ENCODE measurements around the gene POU2AF3. TPM values are rescaled to one million over a fixed set of nuclear protein-coding genes. Genes with fewer than 3 reads are reported as not detected.

The POU2AF3 gene
- polyA plus RNA-seq, 1 of the 3 experiments (the other 2 are of a cell fraction) = 0.07 TPM

- TF ChIP-seq ELF1 (IDR thresholded peaks at IDR 0.05) = no peak
- TF ChIP-seq GATA2 (CRISPR knock-in tag; IDR thresholded peaks at IDR 0.05) = no peak
Observed at GRCh38 chr11:111302298-111302697, 4.0 kb downstream of the POU2AF3 start (continued).

GRCh38 chr11:111303461-111303860 lies 5.1 kb downstream of the POU2AF3 start:
- Histone ChIP-seq H3K27me3 (ENCODE audit: insufficient read depth) (peaks cover 40% of the 10 kb centered on the region; the same call in 1 of the 2 replicates), H3K9ac (no peak overlapping the region), H3F3A (replicated peaks; ENCODE audit: insufficient read depth) (no peaks in the 10 kb centered on the region), H3K9me2 (no peaks in the 10 kb centered on the region), H3K4me1 (ENCODE audit: control insufficient read depth in 1 of 2, insufficient read depth in 2 of 2, low read depth in 1 of 2, low read length in 1 of 2) (peaks cover 5 to 9% of the 10 kb centered on the region in 2 experiments; a peak in 2 of 4 replicates), H2AFZ (ENCODE audit: low read depth) (no peak overlapping the region), H3K79me2 (ENCODE audit: insufficient read depth) (no peaks in the 10 kb centered on the region), H3K9me3 (no peaks in the 10 kb centered on the region), H3K27ac (ENCODE audit: low read depth in 2 of 2, low read length in 1 of 2) (no peak overlapping the region), H4K20me1 (ENCODE audit: insufficient read depth) (no peaks in the 10 kb centered on the region), H3K4me3 (ENCODE audit: low read depth in 2 of 2, low read length in 1 of 2) (no peak overlapping the region), H3K4me2 (no peak overlapping the region), H3K36me3 (replicated peaks in 1 of 2; ENCODE audit: control insufficient read depth in 1 of 2, insufficient read depth in 2 of 2, low read length in 1 of 2) (no peaks in the 10 kb centered on the region)
- 18% methylated on average over 4 of the region's 4 CpGs for WGBS (ENCODE audit: low lambda C conversion rate)
- no peak for DNase-seq
- CTCF ChIA-PET = interaction anchor here (1.1 to 7.0 kb wide), 2 partner anchors 20 to 143 kb away, joined by 3 to 56 read pairs; no protein-coding TSS in a partner anchor
- POLR2A ChIA-PET = no interaction called here
- TF ChIP-seq PBX3 (IDR thresholded peaks at IDR 0.05) (no peak), NRF1 (IDR thresholded peaks at IDR 0.05; ENCODE audit: low read depth, low read length) (no peak), TCF12 (IDR thresholded peaks at IDR 0.05) (no peak), CTCF (IDR thresholded peaks at IDR 0.05) (no peak), CHD2 (IDR thresholded peaks at IDR 0.05; ENCODE audit: low read length, partially characterized antibody) (no peak), TAF1 (IDR thresholded peaks at IDR 0.05; ENCODE audit: borderline replicate concordance, low read depth, low read length) (no peak), JUND (IDR thresholded peaks at IDR 0.05) (no peak), GATA2 (CRISPR knock-in tag; IDR thresholded peaks at IDR 0.05) (no peak), REST (IDR thresholded peaks at IDR 0.05; ENCODE audit: low read depth, low read length) (no peak), FOXM1 (IDR thresholded peaks at IDR 0.05; ENCODE audit: low read depth) (no peak), EP300 (IDR thresholded peaks at IDR 0.05; ENCODE audit: borderline replicate concordance in 1 of 2, low read depth in 1 of 2, low read length in 1 of 2) (no peak)

Measured in SK-N-SH (cell line).